Fibroblast of the aortic adventitia (primary cell): ENCODE measurements around the gene NINJ1. TPM values are rescaled to one million over a fixed set of nuclear protein-coding genes. Genes with fewer than 3 reads are reported as not detected.
"Not testable (repeated sequence)": the region's sequence is repeated elsewhere in the genome, so short reads cannot be mapped to it uniquely, and the experiment has no call there.

ENCODE experiments used
- DNase-seq: peaks from one replicate; pipeline ENCODE4 v3.0.0-alpha.2; 2010; ENCODE audit warnings: low read depth
- H3K4me3 ChIP-seq: 2 replicates; pipeline ENCODE4 v1.5.1; 2011; ENCODE audit warnings: low read depth, mild to moderate bottlenecking, control low read depth, low read length, moderate library complexity
- CTCF ChIP-seq: IDR thresholded peaks from 2 replicates; pipeline ENCODE4 v1.5.1; 2011; ENCODE audit warnings: mild to moderate bottlenecking, low read length, control low read depth, inconsistent platforms; ENCODE audit not compliant: insufficient read depth
- total RNA-seq: library from RNA; depleted of rRNA; stranded (reverse); fragments of >200 nt; gene quantifications from 2 replicates; pipeline ENCODE4 v1.2.3, GENCODE V29; 2012; ENCODE audit warnings: low replicate concordance

The NINJ1 gene
- total RNA-seq, 1 donor = 14.6 TPM

- no peak for DNase-seq
- no peak for TF ChIP-seq CTCF
- no peak overlapping the region for H3K4me3 ChIP-seq
Observed at GRCh38 chr9:93107825-93108161, 26.3 kb downstream of the NINJ1 start.

DNA sequence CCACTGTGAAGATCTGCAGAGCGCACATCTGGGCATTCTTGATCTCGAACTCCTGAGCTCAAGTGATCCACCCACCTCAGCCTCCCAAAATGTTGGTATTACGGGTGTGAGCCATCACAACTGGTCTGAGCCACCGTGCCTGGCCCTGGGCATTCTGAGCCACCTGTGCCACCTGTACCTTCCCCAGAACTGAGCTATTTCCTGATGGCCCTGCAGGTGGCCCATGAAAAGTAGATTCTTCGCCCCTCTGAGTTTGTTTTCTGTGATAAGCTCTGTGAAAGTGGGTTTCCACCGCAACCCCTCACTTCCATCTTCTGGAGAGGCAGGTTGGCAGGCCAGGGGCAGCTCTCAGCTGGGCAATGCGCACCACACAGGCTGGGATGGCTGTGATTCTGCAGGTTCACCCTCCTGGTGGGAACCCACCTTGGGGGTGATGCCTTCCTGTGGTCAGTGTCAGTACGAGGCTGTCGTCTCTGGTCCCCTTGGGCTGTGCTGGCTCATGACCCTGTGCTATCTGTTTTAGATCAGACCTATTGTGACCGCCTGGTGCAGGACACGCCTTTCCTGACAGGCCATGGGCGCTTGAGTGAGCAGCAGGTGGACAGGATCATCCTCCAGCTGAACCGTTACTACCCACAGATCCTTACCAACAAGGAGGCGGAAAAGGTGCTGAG is 26.8 kb downstream of the NINJ1 start:
- TF ChIP-seq CTCF = no peak
- no peak overlapping the region for H3K4me3 ChIP-seq
- DNase-seq = no peak

DNA sequence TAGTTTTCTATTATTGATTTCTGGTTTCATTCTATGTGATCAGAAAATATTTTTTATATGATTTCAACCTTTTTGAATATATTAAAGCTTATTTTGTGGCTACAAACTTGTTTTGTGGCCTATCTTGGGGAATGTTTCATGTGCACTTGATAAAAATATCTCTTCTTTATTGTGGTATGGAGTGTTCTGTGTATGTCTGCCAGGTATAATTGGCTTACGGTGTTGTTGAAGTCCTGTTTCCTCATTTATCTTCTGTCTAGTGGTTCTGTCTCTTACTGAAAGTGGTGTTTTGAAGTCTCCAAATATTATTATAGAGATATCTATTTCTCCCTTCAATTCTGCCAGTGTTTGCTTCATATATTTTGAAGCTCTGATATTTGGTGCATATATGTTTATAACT is 28.4 kb downstream of the NINJ1 start:
- H3K4me3 ChIP-seq = no peak overlapping the region
- DNase-seq = no peak
- no peak for TF ChIP-seq CTCF

- H3K4me3 ChIP-seq, DNase-seq: not testable (repeated sequence)
Observed at GRCh38 chr9:93101086-93101485, 33.0 kb downstream of the NINJ1 start.

DNA sequence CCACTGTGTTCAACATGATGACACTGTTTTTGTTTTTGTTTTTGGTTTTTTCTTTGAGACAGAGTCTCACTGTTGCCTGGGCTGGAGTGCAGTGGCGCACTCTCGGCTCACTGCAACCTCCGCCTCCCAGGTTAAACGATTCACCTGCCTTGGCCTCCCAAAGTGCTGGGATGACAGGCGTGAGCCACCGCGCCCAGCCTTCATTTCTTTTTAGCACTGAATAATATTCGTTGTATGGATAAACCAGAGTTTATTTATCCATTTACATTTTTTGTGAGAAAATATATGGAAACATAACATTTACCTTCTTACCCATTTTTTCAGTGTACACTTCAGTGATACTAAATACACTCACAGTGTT is 33.8 kb downstream of the NINJ1 start:
- no peak for DNase-seq
- no peak overlapping the region for H3K4me3 ChIP-seq
- TF ChIP-seq CTCF = no peak

DNA sequence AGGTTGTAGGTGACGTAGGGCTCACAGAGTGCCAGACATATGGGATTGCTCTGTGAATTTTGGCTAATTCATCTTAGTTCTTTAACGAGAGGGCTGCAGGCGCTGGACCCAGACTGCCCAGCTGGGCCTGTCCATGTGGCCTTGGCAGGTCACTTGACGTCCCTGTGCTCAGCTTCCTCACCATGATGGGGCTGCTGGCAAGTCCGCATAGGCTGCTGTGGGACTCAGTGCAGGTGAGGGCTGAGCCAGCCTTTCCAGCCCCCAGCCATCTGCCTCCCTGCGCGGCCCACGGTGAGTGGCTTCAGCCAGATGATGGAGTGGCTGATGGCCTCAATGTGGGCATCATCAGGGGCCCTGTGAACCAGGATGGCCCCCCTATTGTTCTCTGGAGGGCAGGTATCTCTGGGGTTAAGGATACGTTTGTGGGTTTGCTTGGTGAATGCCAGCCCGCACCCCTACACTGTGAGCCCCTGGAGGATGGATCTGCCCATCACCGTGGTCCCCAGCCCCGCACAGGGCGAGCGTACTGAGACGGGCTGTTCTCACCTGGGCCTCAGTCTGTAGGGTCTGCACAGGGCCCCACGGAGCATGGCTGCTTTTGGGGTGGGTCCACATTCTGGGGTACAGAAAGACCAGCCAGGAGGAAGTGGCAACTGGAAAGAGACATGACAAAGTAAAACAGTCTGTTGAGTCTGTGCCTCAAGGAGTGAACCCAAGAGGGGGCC is 34.3 kb downstream of the NINJ1 start:
- TF ChIP-seq CTCF = no peak
- no peak for DNase-seq

DNA sequence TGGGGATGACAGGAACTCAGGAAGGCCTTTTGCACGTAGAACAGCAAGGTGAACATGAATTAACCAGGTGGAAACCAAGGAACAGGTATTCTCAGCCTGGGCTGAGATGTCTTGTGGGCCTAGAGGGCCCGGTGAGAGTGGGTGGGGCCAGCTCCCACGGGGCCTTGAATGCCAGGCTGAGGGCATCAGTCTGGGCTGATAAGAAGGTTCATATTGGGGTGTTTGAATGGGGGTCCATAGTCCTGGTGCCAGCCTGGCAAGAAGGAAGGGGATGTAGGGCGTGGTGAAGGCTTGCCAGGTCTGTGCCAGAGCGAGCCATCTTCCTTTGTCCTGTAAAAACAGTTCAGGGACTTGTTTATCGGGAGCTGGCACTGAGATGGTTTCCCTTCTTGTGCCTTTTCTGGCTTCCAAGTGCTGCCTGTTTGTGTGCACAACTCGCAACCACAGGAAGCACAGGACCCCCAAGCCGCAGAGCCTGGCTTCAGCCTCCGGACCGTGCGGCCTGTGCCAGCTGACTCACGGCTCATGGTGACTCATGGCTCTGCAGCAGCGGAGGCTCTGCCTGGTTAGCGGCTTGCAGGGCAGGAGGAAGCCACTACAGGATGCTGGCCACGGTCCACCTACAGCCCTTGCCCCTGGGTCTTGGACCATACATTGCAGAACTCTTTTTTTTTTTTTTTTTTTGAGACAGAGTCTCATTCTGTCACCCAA is 35.7 kb downstream of the NINJ1 start:
- H3K4me3 ChIP-seq = peak overlapping the region; percentile 46

More for the DNA sequence above, 34.3 kb downstream of the NINJ1 start:
- H3K4me3 ChIP-seq = no peak overlapping the region

More for the DNA sequence above, 35.7 kb downstream of the NINJ1 start:
- DNase-seq = peak; percentile 98
- TF ChIP-seq CTCF = no peak
